HepG2 (cell line): ENCODE data around the gene LRRFIP2. TPM values are rescaled to one million over a fixed set of nuclear protein-coding genes. Genes with fewer than 3 reads are reported as not detected.
A peak's percentile ranks its signal among the peaks of the same experiment; 100 is the strongest.

Experiments
- ATF7-NPFF ChIP-seq: sonication (generic); formaldehyde crosslinking; IDR thresholded peaks from 2 replicates; pipeline ENCODE4 v1.8.1; 2023; ENCODE audit warnings: mild to moderate bottlenecking, low read depth, missing genetic modification reagents, moderate library complexity
- EP300 ChIP-seq, 3 experiments: sonication (generic) in 1 of 3; formaldehyde crosslinking in 1 of 3; IDR thresholded peaks; 2 replicates each; pipeline versions ENCODE4 v1.5.1 to v1.6.1; 2011 to 2020; ENCODE audit warnings: low read depth in 2 of 3, low read length in 2 of 3, borderline replicate concordance in 1 of 3, improper control_type of control experiment in 1 of 3, mild to moderate bottlenecking in 1 of 3, missing genetic modification reagents in 1 of 3, moderate library complexity in 1 of 3
- FOXK1 ChIP-seq: sonication (generic); formaldehyde crosslinking; IDR thresholded peaks from 2 replicates; pipeline ENCODE4 v1.4.0; 2020; ENCODE audit warnings: low read depth, missing genetic modification reagents, borderline replicate concordance
- JARID2 ChIP-seq: sonication (generic); formaldehyde crosslinking; IDR thresholded peaks from 2 replicates; pipeline ENCODE4 v1.8.1; 2023; ENCODE audit warnings: missing genetic modification reagents, inconsistent platforms; ENCODE audit not compliant: insufficient replicate concordance
- NCOA5 ChIP-seq: sonication (generic); formaldehyde crosslinking; IDR thresholded peaks from 2 replicates; pipeline ENCODE4 v1.4.0; 2020; ENCODE audit warnings: missing genetic modification reagents
- REXO4 ChIP-seq: sonication (generic); formaldehyde crosslinking; IDR thresholded peaks from 2 replicates; pipeline ENCODE4 v1.8.0; 2022; ENCODE audit warnings: missing genetic modification reagents, mild to moderate bottlenecking, borderline replicate concordance
- SRSF1 ChIP-seq: fragments of 200-400 bp; formaldehyde crosslinking; optimal IDR thresholded peaks from 2 replicates; pipeline ENCODE3; 2017; ENCODE audit warnings: mild to moderate bottlenecking, low read depth, low read length, moderate library complexity
- ZNF30 ChIP-seq: sonication (generic); formaldehyde crosslinking; IDR thresholded peaks from 2 replicates; pipeline ENCODE4 v1.5.0; 2020; ENCODE audit warnings: mild to moderate bottlenecking, missing genetic modification reagents
- ZNF672 ChIP-seq: sonication (generic); formaldehyde crosslinking; IDR thresholded peaks from 2 replicates; pipeline ENCODE4 v1.8.1; 2022; ENCODE audit warnings: missing genetic modification reagents
- polyA plus RNA-seq, 8 experiments: library from polyadenylated mRNA; depleted of rRNA in 3 of 8; stranded (reverse) in 7 of 8; unstranded in 1 of 8; fragments of >200 nt; fragmentation: Illumina TruSeq in 4 of 8; extraction: Trizol in 4 of 8; gene quantifications; 2 replicates each; pipeline versions ENCODE4 v1.2.1 to v1.2.3, GENCODE V29; 2011 to 2016; ENCODE audit warnings: low read depth in 4 of 8, missing spikeins in 1 of 8, mixed read lengths in 1 of 8; ENCODE audit not compliant: insufficient read depth in 1 of 8
- total RNA-seq, 5 experiments: library from RNA; depleted of rRNA; stranded (reverse); fragments of >200 nt; fragmentation: Illumina TruSeq; extraction: Trizol; gene quantifications; 2 replicates each; pipeline ENCODE4 v1.2.3, GENCODE V29; 2016; ENCODE audit warnings: low read depth in 1 of 5
- TF ChIP-seq, protein P1 (sequence below): sonication (generic); formaldehyde crosslinking; conservative IDR thresholded peaks from 2 replicates; pipeline ENCODE4 v1.4.0; 2020; ENCODE audit warnings: mild to moderate bottlenecking, missing genetic modification reagents, moderate library complexity
- TF ChIP-seq, protein P2 (sequence below): sonication (generic); formaldehyde crosslinking; IDR thresholded peaks from 2 replicates; pipeline ENCODE4 v1.5.1; 2020; ENCODE audit warnings: mild to moderate bottlenecking, missing genetic modification reagents
- TF ChIP-seq, protein P3 (sequence below): IDR thresholded peaks from 2 replicates; pipeline ENCODE4 v1.6.1; 2016; ENCODE audit warnings: low read depth, missing genetic modification reagents, missing compliant biosample characterization
- TF ChIP-seq, protein P4 (sequence below): IDR thresholded peaks from 2 replicates; pipeline ENCODE4 v1.6.1; 2012; ENCODE audit warnings: low read depth, low read length, improper control_type of control experiment

The LRRFIP2 gene
- total and polyA plus RNA-seq, 2 of the 13 experiments (the other 11 are each of a cell fraction or from before 2014, with no cell fraction given): 13.5 to 32.2 TPM

DNA sequence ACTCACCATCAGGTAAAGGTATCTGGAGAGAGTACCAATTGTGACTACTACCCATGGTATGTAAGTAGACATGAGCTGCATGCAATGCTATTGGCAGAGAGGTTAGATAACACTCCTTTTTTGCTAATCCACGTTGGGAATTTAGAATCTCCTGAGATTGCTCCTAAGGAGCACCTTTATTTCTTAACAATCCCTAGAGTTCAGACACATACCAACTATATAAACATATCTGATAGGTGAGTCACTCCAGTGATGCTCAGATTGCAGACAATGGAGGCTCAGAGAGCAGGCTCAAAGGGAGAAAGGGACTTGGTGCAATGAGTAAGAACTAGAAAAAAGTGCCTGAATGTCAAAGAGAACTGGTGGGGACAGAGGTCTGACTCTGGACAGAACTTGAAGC is 47.0 kb upstream of the LRRFIP2 start (continued):
- TF ChIP-seq, protein P1, sequence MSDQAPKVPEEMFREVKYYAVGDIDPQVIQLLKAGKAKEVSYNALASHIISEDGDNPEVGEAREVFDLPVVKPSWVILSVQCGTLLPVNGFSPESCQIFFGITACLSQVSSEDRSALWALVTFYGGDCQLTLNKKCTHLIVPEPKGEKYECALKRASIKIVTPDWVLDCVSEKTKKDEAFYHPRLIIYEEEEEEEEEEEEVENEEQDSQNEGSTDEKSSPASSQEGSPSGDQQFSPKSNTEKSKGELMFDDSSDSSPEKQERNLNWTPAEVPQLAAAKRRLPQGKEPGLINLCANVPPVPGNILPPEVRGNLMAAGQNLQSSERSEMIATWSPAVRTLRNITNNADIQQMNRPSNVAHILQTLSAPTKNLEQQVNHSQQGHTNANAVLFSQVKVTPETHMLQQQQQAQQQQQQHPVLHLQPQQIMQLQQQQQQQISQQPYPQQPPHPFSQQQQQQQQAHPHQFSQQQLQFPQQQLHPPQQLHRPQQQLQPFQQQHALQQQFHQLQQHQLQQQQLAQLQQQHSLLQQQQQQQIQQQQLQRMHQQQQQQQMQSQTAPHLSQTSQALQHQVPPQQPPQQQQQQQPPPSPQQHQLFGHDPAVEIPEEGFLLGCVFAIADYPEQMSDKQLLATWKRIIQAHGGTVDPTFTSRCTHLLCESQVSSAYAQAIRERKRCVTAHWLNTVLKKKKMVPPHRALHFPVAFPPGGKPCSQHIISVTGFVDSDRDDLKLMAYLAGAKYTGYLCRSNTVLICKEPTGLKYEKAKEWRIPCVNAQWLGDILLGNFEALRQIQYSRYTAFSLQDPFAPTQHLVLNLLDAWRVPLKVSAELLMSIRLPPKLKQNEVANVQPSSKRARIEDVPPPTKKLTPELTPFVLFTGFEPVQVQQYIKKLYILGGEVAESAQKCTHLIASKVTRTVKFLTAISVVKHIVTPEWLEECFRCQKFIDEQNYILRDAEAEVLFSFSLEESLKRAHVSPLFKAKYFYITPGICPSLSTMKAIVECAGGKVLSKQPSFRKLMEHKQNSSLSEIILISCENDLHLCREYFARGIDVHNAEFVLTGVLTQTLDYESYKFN: 0 out of 2 replicates have a peak, but pooled peaks have one; percentile 19
- TF ChIP-seq ATF7-NPFF (no peak), SRSF1 (no peak), ZNF30 (CRISPR knock-in tag) (no peak), REXO4 (CRISPR knock-in tag) (no peak), EP300 (IDR thresholded peaks at IDR 0.05; ENCODE audit: low read depth in 2 of 2, low read length in 2 of 2) (peak in 1 of 2 experiments; percentile 30; a peak in 1 of 4 replicates), EP300 (CRISPR knock-in tag; IDR thresholded peaks at IDR 0.05; ENCODE audit: borderline replicate concordance) (no peak), FOXK1 (CRISPR knock-in tag) (no peak), JARID2 (CRISPR knock-in tag) (no peak), ZNF672 (CRISPR knock-in tag) (no peak), NCOA5 (CRISPR knock-in tag) (no peak)
- TF ChIP-seq, protein P2, sequence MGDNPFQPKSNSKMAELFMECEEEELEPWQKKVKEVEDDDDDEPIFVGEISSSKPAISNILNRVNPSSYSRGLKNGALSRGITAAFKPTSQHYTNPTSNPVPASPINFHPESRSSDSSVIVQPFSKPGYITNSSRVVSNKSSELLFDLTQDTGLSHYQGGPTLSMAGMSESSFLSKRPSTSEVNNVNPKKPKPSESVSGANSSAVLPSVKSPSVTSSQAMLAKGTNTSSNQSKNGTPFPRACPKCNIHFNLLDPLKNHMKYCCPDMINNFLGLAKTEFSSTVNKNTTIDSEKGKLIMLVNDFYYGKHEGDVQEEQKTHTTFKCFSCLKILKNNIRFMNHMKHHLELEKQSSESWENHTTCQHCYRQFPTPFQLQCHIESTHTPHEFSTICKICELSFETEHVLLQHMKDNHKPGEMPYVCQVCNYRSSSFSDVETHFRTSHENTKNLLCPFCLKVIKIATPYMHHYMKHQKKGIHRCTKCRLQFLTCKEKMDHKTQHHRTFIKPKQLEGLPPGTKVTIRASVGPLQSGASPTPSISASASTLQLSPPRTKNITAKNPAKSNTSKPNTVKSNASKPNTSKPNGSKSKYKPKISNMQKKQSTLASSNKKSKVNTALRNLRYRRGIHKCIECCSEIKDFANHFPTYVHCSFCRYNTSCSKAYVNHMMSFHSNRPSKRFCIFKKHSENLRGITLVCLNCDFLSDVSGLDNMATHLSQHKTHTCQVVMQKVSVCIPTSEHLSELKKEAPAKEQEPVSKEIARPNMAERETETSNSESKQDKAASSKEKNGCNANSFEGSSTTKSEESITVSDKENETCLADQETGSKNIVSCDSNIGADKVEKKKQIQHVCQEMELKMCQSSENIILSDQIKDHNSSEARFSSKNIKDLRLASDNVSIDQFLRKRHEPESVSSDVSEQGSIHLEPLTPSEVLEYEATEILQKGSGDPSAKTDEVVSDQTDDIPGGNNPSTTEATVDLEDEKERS (CRISPR knock-in tag): no peak
- TF ChIP-seq, protein P3, sequence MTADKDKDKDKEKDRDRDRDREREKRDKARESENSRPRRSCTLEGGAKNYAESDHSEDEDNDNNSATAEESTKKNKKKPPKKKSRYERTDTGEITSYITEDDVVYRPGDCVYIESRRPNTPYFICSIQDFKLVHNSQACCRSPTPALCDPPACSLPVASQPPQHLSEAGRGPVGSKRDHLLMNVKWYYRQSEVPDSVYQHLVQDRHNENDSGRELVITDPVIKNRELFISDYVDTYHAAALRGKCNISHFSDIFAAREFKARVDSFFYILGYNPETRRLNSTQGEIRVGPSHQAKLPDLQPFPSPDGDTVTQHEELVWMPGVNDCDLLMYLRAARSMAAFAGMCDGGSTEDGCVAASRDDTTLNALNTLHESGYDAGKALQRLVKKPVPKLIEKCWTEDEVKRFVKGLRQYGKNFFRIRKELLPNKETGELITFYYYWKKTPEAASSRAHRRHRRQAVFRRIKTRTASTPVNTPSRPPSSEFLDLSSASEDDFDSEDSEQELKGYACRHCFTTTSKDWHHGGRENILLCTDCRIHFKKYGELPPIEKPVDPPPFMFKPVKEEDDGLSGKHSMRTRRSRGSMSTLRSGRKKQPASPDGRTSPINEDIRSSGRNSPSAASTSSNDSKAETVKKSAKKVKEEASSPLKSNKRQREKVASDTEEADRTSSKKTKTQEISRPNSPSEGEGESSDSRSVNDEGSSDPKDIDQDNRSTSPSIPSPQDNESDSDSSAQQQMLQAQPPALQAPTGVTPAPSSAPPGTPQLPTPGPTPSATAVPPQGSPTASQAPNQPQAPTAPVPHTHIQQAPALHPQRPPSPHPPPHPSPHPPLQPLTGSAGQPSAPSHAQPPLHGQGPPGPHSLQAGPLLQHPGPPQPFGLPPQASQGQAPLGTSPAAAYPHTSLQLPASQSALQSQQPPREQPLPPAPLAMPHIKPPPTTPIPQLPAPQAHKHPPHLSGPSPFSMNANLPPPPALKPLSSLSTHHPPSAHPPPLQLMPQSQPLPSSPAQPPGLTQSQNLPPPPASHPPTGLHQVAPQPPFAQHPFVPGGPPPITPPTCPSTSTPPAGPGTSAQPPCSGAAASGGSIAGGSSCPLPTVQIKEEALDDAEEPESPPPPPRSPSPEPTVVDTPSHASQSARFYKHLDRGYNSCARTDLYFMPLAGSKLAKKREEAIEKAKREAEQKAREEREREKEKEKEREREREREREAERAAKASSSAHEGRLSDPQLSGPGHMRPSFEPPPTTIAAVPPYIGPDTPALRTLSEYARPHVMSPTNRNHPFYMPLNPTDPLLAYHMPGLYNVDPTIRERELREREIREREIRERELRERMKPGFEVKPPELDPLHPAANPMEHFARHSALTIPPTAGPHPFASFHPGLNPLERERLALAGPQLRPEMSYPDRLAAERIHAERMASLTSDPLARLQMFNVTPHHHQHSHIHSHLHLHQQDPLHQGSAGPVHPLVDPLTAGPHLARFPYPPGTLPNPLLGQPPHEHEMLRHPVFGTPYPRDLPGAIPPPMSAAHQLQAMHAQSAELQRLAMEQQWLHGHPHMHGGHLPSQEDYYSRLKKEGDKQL: no peak
- TF ChIP-seq, protein P4, sequence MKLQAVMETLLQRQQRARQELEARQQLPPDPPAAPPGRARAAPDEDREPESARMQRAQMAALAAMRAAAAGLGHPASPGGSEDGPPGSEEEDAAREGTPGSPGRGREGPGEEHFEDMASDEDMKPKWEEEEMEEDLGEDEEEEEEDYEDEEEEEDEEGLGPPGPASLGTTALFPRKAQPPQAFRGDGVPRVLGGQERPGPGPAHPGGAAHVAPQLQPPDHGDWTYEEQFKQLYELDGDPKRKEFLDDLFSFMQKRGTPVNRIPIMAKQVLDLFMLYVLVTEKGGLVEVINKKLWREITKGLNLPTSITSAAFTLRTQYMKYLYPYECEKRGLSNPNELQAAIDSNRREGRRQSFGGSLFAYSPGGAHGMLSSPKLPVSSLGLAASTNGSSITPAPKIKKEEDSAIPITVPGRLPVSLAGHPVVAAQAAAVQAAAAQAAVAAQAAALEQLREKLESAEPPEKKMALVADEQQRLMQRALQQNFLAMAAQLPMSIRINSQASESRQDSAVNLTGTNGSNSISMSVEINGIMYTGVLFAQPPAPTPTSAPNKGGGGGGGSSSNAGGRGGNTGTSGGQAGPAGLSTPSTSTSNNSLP: peak; percentile 67; the same call in 1 of the 2 replicates
